GM21528 (cell line): ENCODE data around the gene FKBP14.

Experiments
- ATAC-seq: cut with Tn5 transposase; IDR thresholded peaks from one replicate; pipeline ENCODE4 v1.9.1; 2021; ENCODE audit warnings: mild to moderate bottlenecking, moderate library complexity; ENCODE audit not compliant: unreplicated experiment, low FRiP score

Gene FKBP14

GRCh38 chr7:30036220-30036619 is 9.7 kb upstream of the FKBP14 start:
- ATAC-seq = no peak

DNA sequence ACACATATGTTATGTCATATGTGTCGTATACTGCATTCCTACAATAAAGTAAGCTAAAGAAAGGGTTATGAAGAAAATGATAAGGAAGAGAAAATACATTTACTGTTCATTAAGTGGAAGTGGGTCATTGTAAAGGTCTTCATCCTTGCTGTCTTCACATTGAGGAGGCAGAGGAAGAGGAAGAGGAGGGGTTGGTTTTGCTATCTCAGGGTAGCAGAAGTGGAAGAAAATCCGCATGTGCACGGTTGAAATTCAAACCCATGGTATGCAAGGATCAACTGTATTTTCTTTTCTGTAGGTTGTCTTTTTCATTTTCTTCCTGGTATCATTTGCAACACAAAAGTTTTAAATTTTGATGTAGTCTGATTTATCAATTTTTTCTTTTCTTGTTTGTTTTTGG is 8.0 kb upstream of the FKBP14 start:
- no peak for ATAC-seq

DNA sequence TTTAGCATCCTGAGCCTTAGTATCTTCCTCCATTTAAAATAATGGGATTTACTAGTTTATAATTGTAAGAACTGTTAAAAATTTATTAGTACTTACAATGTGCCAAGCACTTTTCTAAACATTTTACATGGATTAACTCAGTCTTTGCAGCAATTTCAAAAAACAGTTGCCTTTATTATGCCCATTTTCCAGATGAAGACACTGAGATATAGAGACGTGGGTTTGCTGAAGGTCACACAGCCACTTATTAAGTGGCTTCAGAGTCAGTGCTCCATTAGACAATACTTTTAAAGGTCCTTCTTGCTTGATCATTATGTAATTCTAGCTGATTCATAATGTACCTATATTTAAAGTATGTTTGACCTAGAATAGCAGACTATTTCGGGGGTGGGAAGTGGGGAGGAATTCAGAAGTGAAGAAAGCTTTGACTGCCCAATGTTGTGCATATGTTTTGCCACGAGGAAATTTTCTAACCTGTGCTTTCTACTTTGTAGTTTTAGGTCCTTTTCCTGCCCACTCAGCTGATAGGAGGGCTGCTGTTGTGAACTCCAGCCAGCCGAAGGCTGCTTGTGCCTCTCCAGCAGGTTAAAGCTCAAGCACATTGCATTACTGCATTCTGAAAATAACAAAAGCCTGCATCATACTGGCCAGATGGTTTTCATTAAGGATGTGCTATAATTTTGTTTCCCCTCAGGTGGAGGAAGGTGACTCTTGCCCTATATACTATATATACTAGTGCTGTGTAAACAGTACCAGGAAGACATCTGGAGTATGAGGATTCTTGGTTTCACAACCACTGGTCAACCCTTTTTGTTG is 6.0 kb upstream of the FKBP14 start:
- ATAC-seq = no peak

DNA sequence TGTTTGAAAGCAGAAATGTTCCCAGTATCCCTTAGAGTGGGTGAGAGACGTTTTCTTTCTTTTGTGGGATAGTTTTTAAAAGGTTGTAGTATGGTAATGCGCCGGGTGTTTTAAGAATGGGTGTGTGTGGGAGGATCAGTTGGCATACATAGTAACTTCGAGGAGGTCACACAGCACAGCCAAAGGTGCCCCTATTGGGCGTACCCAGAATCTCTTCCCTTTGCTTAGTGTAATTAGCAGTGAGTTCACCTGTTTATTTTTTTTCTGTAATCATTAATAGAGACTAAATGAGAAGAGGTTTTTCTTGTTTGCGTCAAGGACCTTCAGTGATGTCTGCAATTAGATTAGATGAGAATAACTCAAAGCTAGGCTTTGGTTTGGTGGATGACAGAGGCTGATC is 3.2 kb upstream of the FKBP14 start:
- no peak for ATAC-seq

- ATAC-seq = peak; percentile 24
Measured at GRCh38 chr7:30028749-30029635, 2.5 kb upstream of the FKBP14 start.

DNA sequence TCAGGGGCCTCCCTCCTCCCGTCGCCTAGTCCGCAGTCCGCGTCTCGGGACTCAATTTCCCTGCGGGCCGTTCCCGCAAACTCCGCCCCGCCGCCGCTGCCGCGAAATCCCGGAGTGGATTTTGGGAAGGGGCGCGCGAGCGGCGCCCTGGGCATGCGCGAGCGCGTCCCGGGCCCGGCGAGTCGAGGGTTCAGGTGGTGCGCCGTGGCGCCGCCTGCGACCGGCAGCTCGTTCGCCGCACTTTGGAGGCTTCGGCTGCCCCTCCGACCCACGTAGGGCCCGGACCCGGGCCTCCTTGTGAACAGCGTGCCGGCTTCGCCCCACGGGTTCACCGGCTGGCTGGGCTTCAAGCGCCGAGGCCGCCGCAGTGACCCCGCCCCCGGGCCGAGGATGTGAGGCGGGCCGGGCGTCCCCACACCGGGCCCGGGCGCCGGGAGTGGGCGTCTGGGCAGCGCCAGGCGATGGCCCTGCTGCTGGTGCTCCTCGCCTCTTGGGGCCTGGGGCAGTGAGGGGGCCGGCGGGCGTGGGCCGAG is 1.8 kb upstream of the FKBP14 start, which contains the start of gene PLEKHA8:
Gene PLEKHA8, plus strand, starts transcription at position 197 of the 533 bp plus-strand sequence. CDS start 351 bp downstream, outside the sequence.
- peak; percentile 48 for ATAC-seq

GRCh38 chr7:30027740-30028215 is 1.3 kb upstream of the FKBP14 start:
- ATAC-seq = peak; percentile 10

DNA sequence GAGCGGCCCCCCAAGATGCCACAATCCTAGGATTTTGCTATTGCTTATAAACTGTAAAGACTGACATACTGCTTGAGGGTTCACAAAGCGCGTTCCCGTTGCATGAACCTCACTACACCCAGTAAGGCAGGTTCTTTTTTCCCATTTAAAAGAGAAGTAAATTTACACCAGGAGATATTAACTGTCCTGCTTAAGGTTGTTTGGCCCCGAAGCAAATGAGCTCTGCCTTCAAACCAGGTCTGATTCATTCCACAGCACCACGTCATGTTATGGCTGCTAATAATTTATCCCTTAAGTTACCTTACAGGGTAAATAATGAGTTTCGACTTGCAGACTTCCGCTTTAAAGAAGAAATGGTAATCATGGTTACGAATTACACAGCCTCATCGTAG is 559 bp upstream of the FKBP14 start:
- ATAC-seq = peak; percentile 27

DNA sequence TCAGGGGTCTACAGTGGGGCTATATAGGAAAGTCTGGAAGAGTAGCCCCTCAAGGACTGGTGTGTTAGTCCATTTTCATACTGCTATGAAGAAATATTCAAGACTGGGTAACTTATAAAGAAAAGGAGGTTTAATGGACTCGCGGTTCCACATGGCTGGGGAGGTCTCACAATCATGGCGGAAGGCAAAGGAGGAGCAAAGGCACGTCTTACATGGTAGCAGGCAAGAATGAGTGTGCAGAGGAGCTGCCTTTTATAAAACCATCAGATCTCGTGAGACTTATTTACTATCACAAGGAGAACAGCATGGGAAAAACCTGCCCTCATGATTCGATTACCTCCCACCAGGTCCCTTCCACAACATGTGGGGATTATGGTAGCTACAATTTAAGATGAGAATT is 3.0 kb downstream of the FKBP14 start:
- no peak for ATAC-seq

GRCh38 chr7:30022991-30023390 is 3.5 kb downstream of the FKBP14 start:
- no peak for ATAC-seq

GRCh38 chr7:30020535-30020934 is 6.0 kb downstream of the FKBP14 start:
- ATAC-seq = no peak

DNA sequence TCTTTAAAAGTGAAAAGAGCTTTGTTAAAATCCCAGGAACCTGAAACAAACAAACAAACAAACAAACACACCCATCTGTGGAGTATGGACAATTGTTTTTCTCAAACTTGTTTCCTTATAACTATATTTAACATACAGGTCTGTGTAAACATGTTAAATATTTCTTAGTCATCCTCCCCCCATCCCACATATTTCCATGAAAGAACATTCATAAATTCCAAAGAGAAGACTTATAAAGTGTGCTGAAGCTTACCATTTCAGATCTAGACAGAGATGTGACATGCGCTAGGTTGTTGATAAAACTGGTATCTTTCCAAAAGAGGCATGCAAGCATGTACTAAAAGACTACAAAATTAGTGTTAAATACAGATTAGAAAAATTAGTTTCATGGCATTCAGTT is 6.5 kb downstream of the FKBP14 start:
- ATAC-seq = no peak

- no peak for ATAC-seq
Measured at GRCh38 chr7:30019387-30019786, 7.1 kb downstream of the FKBP14 start.

DNA sequence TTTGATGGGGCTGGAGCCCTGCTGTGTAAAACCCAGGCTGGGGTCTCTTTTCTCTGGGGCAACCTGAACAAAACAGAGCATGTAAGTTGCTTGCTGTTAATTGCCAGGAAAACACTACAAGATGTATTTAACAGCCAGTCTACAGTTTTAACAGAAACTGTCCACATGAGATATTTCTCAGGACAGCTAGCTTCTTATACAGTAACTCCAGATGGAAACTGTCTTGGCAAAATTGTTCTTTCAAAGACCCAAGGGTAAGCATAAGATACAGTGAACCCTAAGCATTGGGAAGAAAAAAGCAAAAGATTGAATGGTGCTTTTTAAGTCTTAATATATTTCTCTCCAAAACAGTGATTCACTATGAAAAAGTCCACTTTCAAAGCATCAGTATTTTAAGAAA is 8.1 kb downstream of the FKBP14 start:
- ATAC-seq = no peak

- ATAC-seq = no peak
Measured at GRCh38 chr7:30012757-30013156, 13.7 kb downstream of the FKBP14 start.

DNA sequence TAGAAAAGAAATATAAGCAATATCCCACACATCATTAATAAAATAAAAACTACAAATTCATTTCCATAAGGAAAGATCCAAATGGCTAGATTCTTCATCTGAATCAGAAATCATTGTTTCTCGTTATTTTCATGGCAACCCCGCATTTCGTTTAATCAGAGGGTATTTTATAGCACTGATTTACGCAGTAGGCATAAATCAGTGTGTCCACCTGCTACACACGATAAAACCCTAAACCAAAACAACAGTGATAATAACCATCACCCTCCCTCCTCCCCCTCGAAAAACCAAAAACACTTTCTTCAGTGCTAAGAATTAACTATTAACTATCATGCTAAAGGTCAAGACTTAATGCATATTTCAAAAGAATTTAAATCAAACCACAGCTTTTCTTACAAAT is 16.5 kb downstream of the FKBP14 start:
- ATAC-seq = no peak

DNA sequence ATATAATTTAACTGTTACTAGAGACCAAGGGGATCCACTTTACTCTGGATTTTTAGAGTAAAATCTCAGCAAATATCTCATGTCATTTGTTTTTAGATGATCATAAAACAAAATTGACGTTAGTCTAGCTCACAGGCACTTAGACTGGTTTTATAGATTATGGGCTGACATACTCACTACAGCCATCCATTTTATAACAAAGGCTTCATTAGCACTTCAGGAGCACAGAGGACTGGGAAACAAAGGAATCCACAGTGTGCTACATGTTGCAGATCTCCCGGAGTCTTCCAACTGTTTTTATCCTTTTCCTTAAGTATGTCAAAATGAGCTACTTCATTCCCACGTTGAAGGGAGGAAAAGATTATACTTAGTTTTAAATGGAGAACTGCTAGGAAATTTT is 21.0 kb downstream of the FKBP14 start:
- no peak for ATAC-seq

- no peak for ATAC-seq
Measured at GRCh38 chr7:30003098-30003497, 23.4 kb downstream of the FKBP14 start.

DNA sequence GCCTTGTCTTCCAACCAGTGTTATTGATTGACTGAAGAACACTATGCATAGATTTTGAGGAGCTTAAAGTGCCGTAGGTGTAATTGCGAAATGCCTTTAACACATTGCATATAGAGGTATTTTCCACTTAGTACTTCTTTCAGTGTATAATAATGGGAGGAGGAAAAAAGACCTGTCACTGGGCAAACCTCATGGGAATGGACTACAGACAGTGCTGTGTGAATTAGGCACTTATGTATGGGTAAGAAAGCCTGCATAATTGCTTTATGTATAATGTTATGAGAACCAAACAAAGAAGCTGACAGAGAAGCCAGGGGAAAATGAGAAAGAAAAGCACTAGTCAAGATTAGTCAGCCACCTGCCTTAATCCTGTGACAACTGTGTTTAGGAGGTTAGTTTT is 24.5 kb downstream of the FKBP14 start:
- ATAC-seq = no peak

DNA sequence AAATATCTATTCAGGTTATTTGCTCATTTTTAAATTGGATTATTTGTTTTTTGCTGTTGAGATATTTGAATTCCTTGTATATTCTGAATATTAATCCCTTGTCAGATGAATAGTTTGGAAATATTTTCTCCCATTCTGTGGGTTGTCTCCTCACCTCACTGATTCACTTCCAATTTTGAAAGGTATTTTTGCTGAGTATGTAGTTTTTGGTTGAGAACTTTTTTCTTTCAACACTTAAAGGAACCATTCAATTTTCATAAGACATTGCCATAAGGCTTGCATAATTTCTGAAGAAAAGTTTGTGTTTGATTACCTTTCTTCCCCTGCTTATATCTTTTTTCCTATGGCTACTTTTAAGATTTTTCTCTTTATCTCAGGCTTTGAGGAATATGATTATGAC is 28.0 kb downstream of the FKBP14 start:
- no peak for ATAC-seq

GRCh38 chr7:29996321-29996720 is 30.2 kb downstream of the FKBP14 start:
- ATAC-seq = no peak
